ENCODE data around the gene MRPL24. TPM values are rescaled to one million over a fixed set of nuclear protein-coding genes. Genes with fewer than 3 reads are reported as not detected.

The MRPL24 gene
- total RNA-seq, 2 experiments from 2014 or later: 115 to 122 TPM

GRCh38 chr1:156692925-156693847 lies 47.7 kb downstream of the MRPL24 start:
- ChIA-PET CTCF (interaction anchor here (1.2 to 6.4 kb wide), 3 partner anchors 13 to 33 kb away, joined by 4 to 164 read pairs (median 5); partner anchors contain the start of genes CRABP2, ISG20L2 and METTL25B), POLR2A (no interaction called here)

GRCh38 chr1:156692441-156692924 lies 48.4 kb downstream of the MRPL24 start:
- POLR2A ChIA-PET: no interaction called here
- CTCF ChIA-PET: interaction anchor here (4.1 to 6.4 kb wide), 2 partner anchors 10 to 33 kb away, joined by 119 to 164 read pairs; partner anchors contain the start of genes CRABP2, ISG20L2 and METTL25B

DNA sequence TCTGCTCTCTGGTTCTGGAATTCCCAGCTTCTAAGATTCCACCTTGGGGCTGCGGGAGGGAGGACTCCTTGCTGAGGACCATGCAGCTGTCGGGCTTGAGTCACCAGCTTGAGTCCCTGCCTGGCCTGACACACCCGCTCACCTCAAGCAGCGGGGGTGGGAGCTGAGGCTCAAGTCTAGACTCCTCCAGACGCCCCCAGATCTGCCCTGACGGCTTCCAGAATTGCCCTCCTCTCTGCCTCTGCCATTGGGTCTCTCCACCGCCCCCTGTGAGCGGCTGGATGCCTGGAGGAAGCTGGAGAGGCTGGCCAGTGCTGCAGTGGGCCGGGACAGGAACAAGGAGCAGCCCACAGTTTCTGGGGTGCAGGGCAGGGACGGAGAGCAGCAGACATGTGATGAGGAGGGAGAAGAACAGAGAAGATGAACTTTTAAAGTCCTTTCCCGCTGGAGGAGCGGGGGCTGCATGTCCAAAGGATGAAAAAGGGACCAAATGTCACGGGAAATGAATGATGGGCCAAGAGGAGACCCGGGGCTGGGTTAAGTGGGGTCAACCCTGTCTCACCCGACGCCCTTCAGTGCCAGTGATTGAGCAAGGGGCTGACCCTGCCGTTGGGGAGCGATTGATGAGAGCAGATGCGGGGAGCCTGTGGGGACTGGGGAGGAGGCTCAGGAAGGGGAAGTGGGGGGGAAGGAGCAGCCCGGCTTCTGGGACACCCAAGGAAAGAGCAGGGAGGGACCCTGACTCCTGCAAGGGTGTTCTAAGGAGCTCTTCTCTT lies 49.0 kb downstream of the MRPL24 start:
- ChIA-PET CTCF (interaction anchor here (2.1 to 6.4 kb wide), 5 partner anchors 11 to 197 kb away, joined by 7 to 164 read pairs (median 35); partner anchors contain the start of genes CRABP2, ISG20L2 and METTL25B), POLR2A (no interaction called here)

GRCh38 chr1:156691191-156691590 lies 49.7 kb downstream of the MRPL24 start:
- ChIA-PET CTCF (interaction anchor here (1.8 to 6.4 kb wide), 8 partner anchors 11 to 198 kb away, joined by 5 to 164 read pairs (median 22); partner anchors contain the start of genes CRABP2, ISG20L2 and METTL25B), POLR2A (no interaction called here)

GRCh38 chr1:156690675-156691036 lies 50.2 kb downstream of the MRPL24 start:
- ChIA-PET CTCF (interaction anchor here (0.7 to 6.4 kb wide), 21 partner anchors 11 to 199 kb away, joined by 3 to 164 read pairs (median 7); partner anchors contain the start of genes CRABP2, INSRR, ISG20L2 and METTL25B), POLR2A (interaction anchor here (1.5 to 2.5 kb wide), 2 partner anchors 16 to 35 kb away, joined by 10 to 12 read pairs; partner anchors contain the start of gene CRABP2)

DNA sequence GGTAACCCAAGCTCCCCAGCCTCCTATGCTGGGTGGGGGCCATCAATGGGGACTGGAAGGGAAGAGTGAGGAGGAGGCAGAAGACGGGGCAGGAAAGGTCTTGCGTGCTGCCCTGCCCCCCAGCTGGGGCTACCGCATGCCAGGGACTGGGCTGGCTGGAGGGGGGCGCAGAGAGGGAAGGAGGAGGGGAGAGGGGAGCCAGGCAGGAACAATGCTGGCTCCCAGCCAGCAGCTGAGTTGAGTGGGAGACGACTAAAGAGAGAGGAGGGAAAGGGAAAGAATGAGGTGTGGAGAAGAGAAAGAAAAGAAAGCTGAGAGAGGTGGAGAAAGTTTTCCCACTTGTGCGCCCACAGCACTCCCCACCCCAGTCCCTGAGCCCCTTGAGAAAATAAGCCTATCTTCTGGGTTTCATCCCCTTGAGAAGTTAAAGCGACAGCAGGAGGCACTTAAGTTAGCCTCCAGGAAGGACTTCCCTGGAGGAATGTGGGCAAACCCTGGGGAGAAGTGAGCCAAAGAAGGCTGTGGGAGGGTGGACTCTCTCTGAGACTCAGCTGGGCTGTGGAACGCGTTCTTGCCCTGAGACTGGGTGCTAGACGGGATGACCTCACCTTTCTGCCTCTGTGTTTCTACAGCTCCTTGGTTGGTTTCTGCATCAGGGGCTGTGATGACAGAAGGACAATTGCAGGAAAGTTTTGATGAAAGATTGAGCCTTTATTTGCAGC lies 50.8 kb downstream of the MRPL24 start:
- CTCF ChIA-PET: interaction anchor here (0.6 to 6.4 kb wide), 43 partner anchors 10 to 237 kb away, joined by 3 to 164 read pairs (median 5); partner anchors contain the start of genes CRABP2, HAPLN2, INSRR and IQGAP3
- POLR2A ChIA-PET: interaction anchor here (1.0 to 2.5 kb wide), 3 partner anchors 16 to 126 kb away, joined by 3 to 12 read pairs (median 10); partner anchors contain the start of genes CRABP2 and SH2D2A

DNA sequence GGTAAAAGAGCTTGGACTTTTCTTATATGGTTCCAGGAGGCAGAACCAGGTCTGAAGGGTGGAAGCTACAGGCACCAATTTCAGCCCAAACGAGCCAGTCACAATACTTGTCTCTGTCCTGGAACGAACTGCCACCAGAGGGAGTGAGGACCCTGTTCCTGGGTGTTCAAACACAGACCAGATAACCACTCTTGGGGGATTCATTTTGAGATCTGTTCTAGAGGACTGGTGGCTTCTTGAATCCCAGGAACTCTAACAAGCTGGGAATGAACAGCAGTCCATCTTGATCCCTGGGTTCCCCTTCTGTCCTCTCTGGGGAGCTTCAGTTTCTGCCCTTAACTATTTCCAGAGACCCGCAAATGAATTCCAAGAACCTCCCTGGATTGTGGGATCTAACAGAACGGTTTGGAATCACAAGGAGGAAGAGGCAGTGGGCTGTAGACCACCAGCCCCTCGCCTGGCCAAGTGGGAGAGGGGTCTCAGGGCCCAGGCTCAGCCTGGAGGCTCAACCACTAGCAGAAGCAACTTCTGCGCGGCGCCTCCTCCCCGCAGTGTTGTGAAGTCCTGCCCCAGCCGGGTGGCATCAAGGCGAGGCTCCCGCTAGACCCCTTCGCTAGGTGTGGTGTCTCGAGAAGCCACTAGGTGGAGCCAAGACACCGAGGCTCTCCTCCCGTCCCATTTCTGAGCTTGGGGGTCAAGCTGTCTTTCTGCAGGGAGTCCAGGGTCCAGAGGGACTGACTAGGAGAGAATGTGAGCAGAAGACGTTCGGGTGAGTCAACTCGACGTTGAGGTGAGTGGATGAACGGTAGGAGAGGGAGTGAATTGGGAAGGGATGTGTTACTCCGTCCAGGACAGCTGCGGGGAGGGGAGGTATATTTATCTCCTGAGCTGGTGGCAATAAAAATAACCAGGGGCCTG lies 51.6 kb downstream of the MRPL24 start:
- ChIA-PET CTCF (interaction anchor here (0.6 to 6.4 kb wide), 45 partner anchors 9 to 238 kb away, joined by 3 to 164 read pairs (median 5); partner anchors contain the start of genes CRABP2, HAPLN2, INSRR and IQGAP3), POLR2A (interaction anchor here (1.0 to 2.5 kb wide), 3 partner anchors 17 to 127 kb away, joined by 3 to 12 read pairs (median 10); partner anchors contain the start of genes CRABP2 and SH2D2A)

Other genes with a start within 250 kb of the MRPL24 start
- 10 to 100 TPM; 30.8 to 31.8 TPM for gene MEF2D, start 240.3 kb downstream of the MRPL24 start, total RNA-seq
- gene IQGAP3, start 168.5 kb downstream of the MRPL24 start, total RNA-seq: 1 to 10 TPM; 8.6 to 9.3 TPM
- 10 to 100 TPM in 1 of 2 experiments, 1 to 10 TPM in 1; 9.3 to 10.7 TPM for gene TTC24, start 161.4 kb downstream of the MRPL24 start, total RNA-seq
- 10 to 100 TPM; 66.3 to 73.9 TPM for gene NAXE, start 149.3 kb downstream of the MRPL24 start, total RNA-seq
- gene GPATCH4, start 139.6 kb downstream of the MRPL24 start, total RNA-seq: 100 to 1,000 TPM; 109 to 113 TPM
- not detected for gene HAPLN2, start 121.7 kb downstream of the MRPL24 start, total RNA-seq
- gene BCAN, start 99.0 kb downstream of the MRPL24 start, total RNA-seq: not detected
- gene NES, start 63.7 kb downstream of the MRPL24 start, total RNA-seq: not detected
- gene CRABP2, start 35.5 kb downstream of the MRPL24 start, total RNA-seq: under 1 TPM; 0.78 to 0.89 TPM
- gene METTL25B, start 12.6 kb downstream of the MRPL24 start, total RNA-seq: 10 to 100 TPM; 29.0 to 33.3 TPM
- 10 to 100 TPM; 69.9 to 78.5 TPM for gene ISG20L2, start 12.3 kb downstream of the MRPL24 start, total RNA-seq
- 100 to 1,000 TPM; 303 to 315 TPM for gene HDGF, start 10.6 kb upstream of the MRPL24 start, total RNA-seq
- 10 to 100 TPM; 90.3 to 99.2 TPM for gene PRCC, start 26.4 kb upstream of the MRPL24 start, total RNA-seq
- gene SH2D2A, start 75.8 kb upstream of the MRPL24 start, total RNA-seq: 100 to 1,000 TPM; 233 to 237 TPM
- gene INSRR, start 118.0 kb upstream of the MRPL24 start, total RNA-seq: not detected
- 1 to 10 TPM; 3.5 to 3.6 TPM for gene NTRK1, start 119.8 kb upstream of the MRPL24 start, total RNA-seq
- gene PEAR1, start 152.6 kb upstream of the MRPL24 start, total RNA-seq: under 1 TPM in 1 of 2 experiments, not detected in 1; 0.04 TPM
- gene LRRC71, start 179.5 kb upstream of the MRPL24 start, total RNA-seq: not detected

Data from activated CD8-positive, alpha-beta memory T cell treated with anti-CD3 and anti-CD28 coated beads for 36 hours (primary cell).